Measurements from ENCODE around the gene KCNIP1. TPM values are rescaled to one million over a fixed set of nuclear protein-coding genes. Genes with fewer than 3 reads are reported as not detected.

KCNIP1 gene
- total and polyA plus RNA-seq, 2 of the 8 experiments (the other 6 are each of a cell fraction or from before 2014, with no cell fraction given), result 0.52 to 0.83 TPM

DNA sequence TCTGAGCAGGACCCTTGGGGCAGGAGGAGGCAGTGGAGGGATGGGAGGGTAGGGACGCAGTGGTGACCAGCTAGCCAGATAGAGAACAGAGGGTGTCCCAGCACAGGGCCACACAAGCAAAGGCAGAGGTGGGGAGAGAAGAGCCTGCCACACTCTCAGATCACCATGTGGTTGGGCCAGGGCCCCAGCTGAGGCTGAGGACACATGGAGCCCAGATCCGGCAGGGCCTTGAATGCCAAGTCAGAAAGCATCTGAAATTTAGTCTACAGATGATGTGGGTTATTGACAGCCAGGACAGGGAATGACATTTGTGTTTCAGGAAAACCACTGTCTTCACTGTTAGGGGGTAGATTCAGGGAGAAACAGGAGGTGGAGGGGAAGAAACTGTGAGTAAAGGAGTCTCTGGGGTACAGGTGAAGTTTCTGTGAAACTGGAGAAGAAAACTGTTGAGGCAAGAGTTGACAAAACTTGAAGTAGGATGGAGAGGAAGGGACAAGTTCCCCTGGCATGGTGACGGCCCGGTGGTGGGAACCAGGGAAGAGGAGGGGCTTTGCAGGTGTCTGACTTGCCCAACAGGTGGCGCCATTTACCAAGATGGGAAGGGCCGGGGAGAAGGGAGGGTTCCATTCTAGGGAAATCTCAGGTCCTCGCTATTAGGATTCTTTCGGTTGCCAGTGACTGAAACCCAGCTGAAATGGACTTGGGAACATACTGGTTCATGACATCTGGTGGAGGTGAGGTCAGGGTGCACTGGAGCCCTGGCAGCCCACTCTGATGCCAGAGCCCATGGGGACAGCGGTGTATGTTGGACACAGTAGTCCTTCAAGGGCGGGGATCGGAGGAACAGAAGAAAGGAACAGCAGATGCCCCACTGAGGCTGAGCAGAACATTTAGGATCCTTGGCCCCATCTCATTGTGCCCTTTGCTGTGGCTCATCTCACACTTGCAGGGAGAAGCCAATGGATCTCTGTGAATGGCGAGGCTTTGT lies 100.1 kb downstream of the KCNIP1 start:
- Histone ChIP-seq H3K79me2 (ENCODE audit: control insufficient read depth in 1 of 2, insufficient read depth in 2 of 2, low read length in 2 of 2) (no peaks in the 10 kb centered on the region), H2BK15ac (ENCODE audit: low read length) (peak overlapping the region; percentile 61; the same call in 1 of the 2 replicates), H2BK120ac (replicated peaks; ENCODE audit: low read depth, low read length) (no peak overlapping the region), H3K18ac (ENCODE audit: extremely low read depth, low read length) (no peak overlapping the region), H4K91ac (replicated peaks; ENCODE audit: insufficient read length, low read length) (no peak overlapping the region), H3K56ac (replicated peaks; ENCODE audit: insufficient read length, low read depth, low read length) (no peak overlapping the region), H4K20me1 (replicated peaks in 1 of 2; ENCODE audit: control insufficient read depth in 1 of 2, insufficient read depth in 2 of 2, low read length in 2 of 2) (no peaks in the 10 kb centered on the region), H2BK12ac (ENCODE audit: low read depth, low read length) (peak overlapping the region; percentile 69; the same call in 1 of the 2 replicates), H3K4me2 (ENCODE audit: insufficient read depth in 1 of 2, low read depth in 2 of 2, low read length in 2 of 2) (no peak overlapping the region), H3K23me2 (ENCODE audit: low read depth, low read length) (no peaks in the 10 kb centered on the region), H3K27ac (ENCODE audit: low read depth, low read length) (no peak overlapping the region), H3K27me3 (replicated peaks in 1 of 4; ENCODE audit: control insufficient read depth in 3 of 4, extremely low read depth in 1 of 4, insufficient read depth in 3 of 4, low read length in 3 of 4) (no peaks in the 10 kb centered on the region; a peak in 1 of 7 replicates), H3K9ac (replicated peaks in 1 of 4; ENCODE audit: extremely low read depth in 1 of 4, low read depth in 3 of 4, low read length in 3 of 4) (no peak overlapping the region), H3K14ac (ENCODE audit: insufficient read length) (no peak overlapping the region), H2BK20ac (ENCODE audit: low read length) (no peak overlapping the region), H2AFZ (ENCODE audit: low read length) (no peak overlapping the region), H3K4me1 (replicated peaks in 1 of 4; ENCODE audit: control insufficient read depth in 3 of 4, insufficient read depth in 4 of 4, low read length in 3 of 4) (no peaks in the 10 kb centered on the region), H4K5ac (ENCODE audit: insufficient read length, low read depth, low read length) (no peak overlapping the region), H3K36me3 (ENCODE audit: control insufficient read depth in 2 of 4, insufficient read depth in 4 of 4, low read length in 3 of 4) (no peaks in the 10 kb centered on the region), H3K4ac (replicated peaks; ENCODE audit: insufficient read length, low read depth, low read length) (no peak overlapping the region), H4K8ac (ENCODE audit: extremely low read depth, insufficient read depth, low read length) (no peak overlapping the region), H3K9me3 (ENCODE audit: insufficient read depth in 2 of 2, low read depth in 1 of 2, low read length in 1 of 2) (no peaks in the 10 kb centered on the region), H2BK5ac (ENCODE audit: low read depth, low read length) (no peak overlapping the region), H2AK5ac (ENCODE audit: low read depth, low read length) (no peak overlapping the region), H3K79me1 (ENCODE audit: low read depth, low read length) (no peaks in the 10 kb centered on the region), H3K23ac (ENCODE audit: insufficient read length) (no peak overlapping the region), H3K4me3 (ENCODE audit: extremely low read depth in 1 of 4, insufficient read depth in 2 of 4, low read depth in 3 of 4, low read length in 4 of 4) (no peak overlapping the region)
- FAIRE-seq (peak; percentile 92), DNase-seq (ENCODE audit: low read depth in 1 of 2, low spot score in 2 of 2) (peak; percentile 38 to 92)
- ChIA-PET POLR2A (ENCODE audit: partially characterized antibody) (interaction anchor here (1.0 kb wide), 1 partner anchor 29 kb away, joined by 3 read pairs; no protein-coding TSS in a partner anchor), CTCF (ENCODE audit: partially characterized antibody) (interaction anchor here (0.7 to 39.4 kb wide), 29 partner anchors 8 to 187 kb away, joined by 3 to 982 read pairs (median 3); no protein-coding TSS in a partner anchor)
- WGBS, 2 experiments (ENCODE audit: extremely low coverage in 1 of 2, insufficient coverage in 1 of 2, insufficient read length in 1 of 2, insufficient replicate concordance in 2 of 2, low coverage in 1 of 2, low lambda C conversion rate in 2 of 2, missing lambda C conversion rate in 1 of 2), result 58% methylated on average over 10 of the region's 12 CpGs; no CpG with 5 or more reads in 1 of the 2 experiments
- TF ChIP-seq YY1 (IDR thresholded peaks at IDR 0.05; ENCODE audit: low read depth, low read length), result 0 out of 2 replicates have a peak, but pooled peaks have one; percentile 52
- TF ChIP-seq, protein P1, sequence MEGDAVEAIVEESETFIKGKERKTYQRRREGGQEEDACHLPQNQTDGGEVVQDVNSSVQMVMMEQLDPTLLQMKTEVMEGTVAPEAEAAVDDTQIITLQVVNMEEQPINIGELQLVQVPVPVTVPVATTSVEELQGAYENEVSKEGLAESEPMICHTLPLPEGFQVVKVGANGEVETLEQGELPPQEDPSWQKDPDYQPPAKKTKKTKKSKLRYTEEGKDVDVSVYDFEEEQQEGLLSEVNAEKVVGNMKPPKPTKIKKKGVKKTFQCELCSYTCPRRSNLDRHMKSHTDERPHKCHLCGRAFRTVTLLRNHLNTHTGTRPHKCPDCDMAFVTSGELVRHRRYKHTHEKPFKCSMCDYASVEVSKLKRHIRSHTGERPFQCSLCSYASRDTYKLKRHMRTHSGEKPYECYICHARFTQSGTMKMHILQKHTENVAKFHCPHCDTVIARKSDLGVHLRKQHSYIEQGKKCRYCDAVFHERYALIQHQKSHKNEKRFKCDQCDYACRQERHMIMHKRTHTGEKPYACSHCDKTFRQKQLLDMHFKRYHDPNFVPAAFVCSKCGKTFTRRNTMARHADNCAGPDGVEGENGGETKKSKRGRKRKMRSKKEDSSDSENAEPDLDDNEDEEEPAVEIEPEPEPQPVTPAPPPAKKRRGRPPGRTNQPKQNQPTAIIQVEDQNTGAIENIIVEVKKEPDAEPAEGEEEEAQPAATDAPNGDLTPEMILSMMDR (IDR thresholded peaks at IDR 0.05; ENCODE audit: control extremely low read depth in 1 of 3, insufficient read depth in 1 of 3, low read depth in 1 of 3, low read length in 3 of 3), result peak; percentile 86 to 93 (median 91)
- no peak for TF ChIP-seq NANOG (IDR thresholded peaks at IDR 0.05; ENCODE audit: insufficient read depth, low read depth, low read length, poor library complexity, severe bottlenecking)
- TF ChIP-seq RNF2 (IDR thresholded peaks at IDR 0.05; ENCODE audit: borderline replicate concordance, low read depth, low read length, missing control alignments, poor library complexity, severe bottlenecking), result no peak
- TF ChIP-seq POLR2AphosphoS5 (IDR thresholded peaks at IDR 0.05; ENCODE audit: low read depth, low read length), result no peak

Measured in H1 (cell line).